Smooth muscle cell (in vitro differentiated cells): Measurements from ENCODE around the gene C2orf92. TPM values are rescaled to one million over a fixed set of nuclear protein-coding genes. Genes with fewer than 3 reads are reported as not detected.

ENCODE experiments used
- DNase-seq: peaks from one replicate; lab custom pipeline; 2025; ENCODE audit not compliant: unreplicated experiment; lab: John Stamatoyannopoulos, UW
- H2AFZ ChIP-seq: fragments of 200-600 bp; sonication (generic); 2 replicates; pipeline ENCODE4 v1.6.0; 2016; ENCODE audit warnings: antibody characterized with exemption, low read depth, mild to moderate bottlenecking
- H3F3A ChIP-seq: fragments of 200-600 bp; sonication (generic); 2 replicates; pipeline ENCODE4 v1.6.0; 2017; ENCODE audit warnings: antibody characterized with exemption, low read depth
- H3K27ac ChIP-seq: fragments of 200-600 bp; sonication (generic); 2 replicates; pipeline ENCODE4 v1.5.1; 2016; ENCODE audit warnings: low read depth, mild to moderate bottlenecking
- H3K27me3 ChIP-seq: fragments of 200-600 bp; sonication (generic); 2 replicates; pipeline ENCODE4 v1.6.1; 2016; ENCODE audit warnings: low read depth, mild to moderate bottlenecking
- H3K36me3 ChIP-seq: fragments of 200-600 bp; sonication (generic); 2 replicates; pipeline ENCODE4 v1.5.1; 2016; ENCODE audit warnings: low read depth
- H3K4me1 ChIP-seq: fragments of 200-600 bp; sonication (generic); 2 replicates; pipeline ENCODE4 v1.5.1; 2016; ENCODE audit warnings: low read depth
- H3K4me2 ChIP-seq: fragments of 200-600 bp; sonication (generic); 2 replicates; pipeline ENCODE4 v1.6.0; 2016; ENCODE audit warnings: mild to moderate bottlenecking
- H3K4me3 ChIP-seq: fragments of 200-600 bp; sonication (generic); 2 replicates; pipeline ENCODE4 v1.5.1; 2016; ENCODE audit warnings: mild to moderate bottlenecking
- H3K79me2 ChIP-seq: fragments of 200-600 bp; sonication (generic); 2 replicates; pipeline ENCODE4 v1.6.0; 2016; ENCODE audit warnings: low read depth, mild to moderate bottlenecking
- H3K9ac ChIP-seq: fragments of 200-600 bp; sonication (generic); 2 replicates; pipeline ENCODE4 v1.6.0; 2016; ENCODE audit warnings: low read depth
- H3K9me3 ChIP-seq: fragments of 200-600 bp; sonication (generic); replicated peaks from 2 replicates; pipeline ENCODE4 v1.5.1; 2016; ENCODE audit warnings: low read depth
- H4K20me1 ChIP-seq: fragments of 200-600 bp; sonication (generic); 2 replicates; pipeline ENCODE4 v1.6.0; 2016; ENCODE audit warnings: low read depth
- CTCF ChIP-seq: fragments of 200-600 bp; sonication (generic); IDR thresholded peaks from 2 replicates; pipeline ENCODE4 v1.5.1; 2017; ENCODE audit warnings: borderline replicate concordance, mild to moderate bottlenecking, antibody characterized with exemption; ENCODE audit not compliant: insufficient read depth, poor library complexity, severe bottlenecking
- whole genome bisulfite sequencing: methylation state at CpG from one replicate; pipeline ENCODE4 v1.1.7; 2016; ENCODE audit warnings: low lambda C conversion rate; 5-methylcytosine and 5-hydroxymethylcytosine counted together
- polyA plus RNA-seq: library from polyadenylated mRNA; unstranded; fragments of >200 nt; fragmentation: Nextera tagmentation; extraction: Ambion mirVana; gene quantifications from 2 replicates; pipeline ENCODE4 v1.2.1, GENCODE V29; 2016
- total RNA-seq: library from RNA; depleted of rRNA; stranded (reverse); fragments of >200 nt; gene quantifications from 2 replicates; pipeline ENCODE4 v1.2.3, GENCODE V29; 2014

The C2orf92 gene
- total and polyA plus RNA-seq, 2 experiments from 2014 or later: 1.0 to 7.2 TPM

- TF ChIP-seq CTCF: no peak
- 97% methylated on average over 37 of the region's 37 CpGs for WGBS
- Histone ChIP-seq H3K4me1 (peaks cover 7% of the 10 kb centered on the region), H3K9me3 (no peaks in the 10 kb centered on the region), H3K36me3 (no peaks in the 10 kb centered on the region), H4K20me1 (peaks cover 21% of the 10 kb centered on the region), H2AFZ (no peak overlapping the region), H3F3A (peaks cover 10% of the 10 kb centered on the region), H3K79me2 (peaks cover 20% of the 10 kb centered on the region), H3K4me3 (no peak overlapping the region), H3K27me3 (no peaks in the 10 kb centered on the region), H3K9ac (no peak overlapping the region), H3K4me2 (no peak overlapping the region), H3K27ac (no peak overlapping the region)
- no peak for DNase-seq
Observed at GRCh38 chr2:97657986-97658690, 11.4 kb upstream of the C2orf92 start.

GRCh38 chr2:97658691-97659157 lies 10.8 kb upstream of the C2orf92 start:
- H2AFZ ChIP-seq: no peak overlapping the region
- no peak for TF ChIP-seq CTCF
- H3K27ac ChIP-seq: no peak overlapping the region
- H4K20me1 ChIP-seq: peaks cover 21% of the 10 kb centered on the region
- H3K9me3 ChIP-seq: no peaks in the 10 kb centered on the region
- 96% methylated on average over 13 of the region's 13 CpGs for WGBS
- no peak for DNase-seq
- no peaks in the 10 kb centered on the region for H3K27me3 ChIP-seq
- no peak overlapping the region for H3K9ac ChIP-seq
- no peak overlapping the region for H3K4me3 ChIP-seq
- peaks cover 20% of the 10 kb centered on the region for H3K79me2 ChIP-seq
- H3F3A ChIP-seq: peaks cover 12% of the 10 kb centered on the region
- no peaks in the 10 kb centered on the region for H3K36me3 ChIP-seq
- peaks cover 7% of the 10 kb centered on the region for H3K4me1 ChIP-seq
- H3K4me2 ChIP-seq: no peak overlapping the region

GRCh38 chr2:97659256-97660043 lies 10.1 kb upstream of the C2orf92 start:
- Histone ChIP-seq H3K36me3 (no peaks in the 10 kb centered on the region), H3K4me1 (peaks cover 7% of the 10 kb centered on the region), H3K4me2 (no peak overlapping the region), H3K27ac (no peak overlapping the region), H4K20me1 (peaks cover 21% of the 10 kb centered on the region), H3K9ac (no peak overlapping the region), H2AFZ (no peak overlapping the region), H3K9me3 (no peaks in the 10 kb centered on the region), H3K79me2 (peaks cover 20% of the 10 kb centered on the region), H3F3A (peaks cover 12% of the 10 kb centered on the region), H3K4me3 (no peak overlapping the region), H3K27me3 (no peaks in the 10 kb centered on the region)
- no peak for DNase-seq
- 95% methylated on average over 29 of the region's 29 CpGs for WGBS
- TF ChIP-seq CTCF: no peak
